ENCODE data around the gene ANO7. TPM values are rescaled to one million over a fixed set of nuclear protein-coding genes. Genes with fewer than 3 reads are reported as not detected.

ANO7 gene
- total and polyA plus RNA-seq, 2 of the 8 experiments (the other 6 are each of a cell fraction or from before 2014, with no cell fraction given): 3.2 to 6.9 TPM

DNA sequence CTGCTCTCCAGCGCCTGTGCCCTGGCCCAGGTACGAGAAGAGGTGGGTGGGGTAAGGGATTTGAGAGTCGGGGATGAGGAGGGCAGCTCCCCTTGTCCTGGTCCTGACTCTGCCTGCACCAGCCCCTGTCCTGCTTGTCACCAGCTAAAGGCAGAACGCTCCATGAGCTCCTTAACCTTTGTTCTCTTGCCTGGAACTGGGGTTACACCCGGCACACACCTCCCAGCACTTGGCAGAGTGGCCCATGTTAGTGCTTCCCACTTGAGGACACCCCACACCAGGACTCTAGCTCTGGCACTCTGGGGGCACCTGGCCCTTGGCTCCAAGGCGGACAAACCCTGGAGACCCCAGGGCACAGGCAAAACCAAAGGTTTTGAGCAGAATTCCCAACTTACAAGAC is 19.2 kb downstream of the ANO7 start (continued):
- TF ChIP-seq CHD7 (IDR thresholded peaks at IDR 0.05; ENCODE audit: insufficient replicate concordance, low read length) (no peak), KDM1A (IDR thresholded peaks at IDR 0.05; ENCODE audit: borderline replicate concordance, low read length) (no peak), CBX8 (IDR thresholded peaks at IDR 0.05; ENCODE audit: borderline replicate concordance, low read depth, low read length) (no peak), CBX5 (IDR thresholded peaks at IDR 0.05; ENCODE audit: low read depth, low read length) (no peak), SAP30 (IDR thresholded peaks at IDR 0.05; ENCODE audit: insufficient read depth, insufficient replicate concordance, low read length) (no peak), BACH1 (IDR thresholded peaks at IDR 0.05; ENCODE audit: low read length) (no peak), NANOG (IDR thresholded peaks at IDR 0.05; ENCODE audit: insufficient read depth, low read depth, low read length, poor library complexity, severe bottlenecking) (no peak)
